H1 (cell line): ENCODE measurements around the gene CACNA2D1.

ENCODE experiments used
- CEBPB ChIP-seq: IDR thresholded peaks from 2 replicates; pipeline ENCODE4 v1.6.1; 2012; ENCODE audit warnings: low read depth, low read length
- CTCF ChIP-seq, 3 experiments: IDR thresholded peaks; 1 replicate in 2 of 3; 2 replicates in 1 of 3; pipeline versions ENCODE4 v1.5.1 to v1.6.1; 2011; ENCODE audit warnings: low read length in 3 of 3, mild to moderate bottlenecking in 3 of 3, inconsistent platforms in 2 of 3, low read depth in 1 of 3, moderate library complexity in 1 of 3; ENCODE audit not compliant: insufficient read depth in 1 of 3; ENCODE audit errors: control extremely low read depth in 1 of 3
- EGR1 ChIP-seq: IDR thresholded peaks from 2 replicates; pipeline ENCODE4 v1.6.1; 2011; ENCODE audit warnings: low read depth, low read length, borderline replicate concordance
- EP300 ChIP-seq, 2 experiments: IDR thresholded peaks; 1 replicate in 1 of 2; 2 replicates in 1 of 2; pipeline ENCODE4 v1.6.1; 2011 to 2012; ENCODE audit warnings: low read depth in 2 of 2, low read length in 2 of 2, mild to moderate bottlenecking in 2 of 2, borderline replicate concordance in 1 of 2, inconsistent platforms in 1 of 2, moderate library complexity in 1 of 2
- EZH2 ChIP-seq: fragments of 200-600 bp; sonication (generic); IDR thresholded peaks from 2 replicates; pipeline ENCODE4 v1.7.1; 2012; ENCODE audit warnings: low read depth, mild to moderate bottlenecking, moderate library complexity, low read length, inconsistent platforms; ENCODE audit not compliant: severe bottlenecking
- MAX ChIP-seq: IDR thresholded peaks from 2 replicates; pipeline ENCODE4 v1.6.1; 2012; ENCODE audit warnings: inconsistent platforms
- POLR2A ChIP-seq, 2 experiments: IDR thresholded peaks; 1 replicate in 1 of 2; 2 replicates in 1 of 2; pipeline ENCODE4 v1.6.1; 2011; ENCODE audit warnings: low read depth in 2 of 2, low read length in 2 of 2, mild to moderate bottlenecking in 2 of 2; ENCODE audit errors: control extremely low read depth in 1 of 2
- POLR2AphosphoS5 ChIP-seq: IDR thresholded peaks from 2 replicates; pipeline ENCODE4 v1.6.1; 2011; ENCODE audit warnings: low read depth, low read length
- SAP30 ChIP-seq: fragments of 300-600 bp; sonication (generic); IDR thresholded peaks from 2 replicates; pipeline ENCODE4 v1.7.1; 2012; ENCODE audit warnings: low read length, moderate library complexity, mild to moderate bottlenecking, inconsistent platforms; ENCODE audit not compliant: insufficient read depth, insufficient replicate concordance
- TAF1 ChIP-seq: IDR thresholded peaks from 2 replicates; pipeline ENCODE4 v1.6.1; 2011; ENCODE audit warnings: mild to moderate bottlenecking, low read depth, low read length
- YY1 ChIP-seq: IDR thresholded peaks from 2 replicates; pipeline ENCODE4 v1.6.1; 2011; ENCODE audit warnings: low read depth, mild to moderate bottlenecking, low read length

- TF ChIP-seq YY1 (no peak), POLR2AphosphoS5 (no peak), EP300 (IDR thresholded peaks at IDR 0.05; ENCODE audit: borderline replicate concordance in 1 of 2, low read depth in 2 of 2, low read length in 2 of 2) (no peak), MAX (no peak), EZH2 (no peak), SAP30 (no peak), CEBPB (no peak), POLR2A (IDR thresholded peaks at IDR 0.05; ENCODE audit: control extremely low read depth in 1 of 2, low read depth in 2 of 2, low read length in 2 of 2) (no peak), TAF1 (no peak), CTCF (IDR thresholded peaks at IDR 0.05; ENCODE audit: control extremely low read depth in 1 of 3, insufficient read depth in 1 of 3, low read depth in 1 of 3, low read length in 3 of 3) (no peak), EGR1 (no peak)
These were observed 178.7 kb downstream of the CACNA2D1 start for GRCh38 chr7:82264783-82265305.
